Psoas muscle (tissue), 8 donors: ENCODE results near the gene LAMP2. TPM values are rescaled to one million over a fixed set of nuclear protein-coding genes. Genes with fewer than 3 reads are reported as not detected.

Experiments used
- ATAC-seq, 4 donors: fragments of 200-7000 bp; cut with Tn5 transposase; one replicate each; pipeline ENCODE4 v1.9.1; 2020; ENCODE audit warnings: moderate library complexity in 3 of 4, mild to moderate bottlenecking in 2 of 4
- DNase-seq, 2 donors: peaks; one replicate each; pipeline ENCODE4 v3.0.0-alpha.2; 2020
- H3K27ac ChIP-seq: fragments of 200-600 bp; one replicate; pipeline ENCODE4 v1.8.0; 2022
- H3K27me3 ChIP-seq, 3 donors: fragments of 200-600 bp in 1 of 3; one replicate each; pipeline versions ENCODE4 v1.6.1 to v1.8.0; 2013 to 2022; ENCODE audit warnings: low read length in 2 of 3, mild to moderate bottlenecking in 2 of 3, moderate library complexity in 1 of 3; ENCODE audit not compliant: insufficient read depth in 3 of 3
- H3K36me3 ChIP-seq, 2 donors: fragments of 200-600 bp in 1 of 2; one replicate each; pipeline versions ENCODE4 v1.6.1 to v1.8.0; 2013 to 2022; ENCODE audit warnings: low read depth in 1 of 2, mild to moderate bottlenecking in 1 of 2, moderate library complexity in 1 of 2; ENCODE audit not compliant: insufficient read depth in 1 of 2
- H3K4me1 ChIP-seq: fragments of 200-600 bp; one replicate; pipeline ENCODE4 v1.8.0; 2022
- H3K4me3 ChIP-seq: fragments of 200-600 bp; one replicate; pipeline ENCODE4 v1.8.0; 2022; ENCODE audit warnings: mild to moderate bottlenecking
- H3K9me3 ChIP-seq: fragments of 200-600 bp; one replicate; pipeline ENCODE4 v1.8.0; 2022
- WGBS, 3 donors: extraction: QIAGEN DNeasy Blood & Tissue Kit; methylation state at CpG; one replicate each; pipeline versions ENCODE4 v1.1.6 to v1.1.7; 2013; 5-methylcytosine and 5-hydroxymethylcytosine counted together
- intact Hi-C, 2 donors: fragments of 100-400 bp; cut with DNase I; formaldehyde crosslinking; loops; one replicate each; pipeline versions ENCODE4 v1.11.0 to v1.14.2; 2022
- polyA plus RNA-seq, 3 donors: library from polyadenylated mRNA; stranded (reverse); fragments of 200-250 nt; gene quantifications; one replicate each; pipeline ENCODE4 v1.2.3, GENCODE V29; 2013
- total RNA-seq, 4 donors: library from RNA; stranded (reverse); fragmentation: NEBNext Ultra II Directional in 2 of 4; extraction: Animal tissue kit (Norgen Biotek cat#: 25700) in 2 of 4; gene quantifications; one replicate each; pipeline versions ENCODE4 v1.2.1 to v1.2.4, GENCODE V29; 2021 to 2023
- TF ChIP-seq, protein P1 (sequence below): fragments of 200-600 bp; IDR thresholded peaks from one replicate; pipeline ENCODE4 v1.8.0; 2022; ENCODE audit warnings: antibody characterized with exemption
- donor health status: healthy with polysubstance abuse.
- donor health status: DM: no; HTN: no; CAD: no; lungs with moderate emphysema.
- donor health status: Bipolar disorder and iron deficiency.
- donor health status: healthy.
- donor health status: DM: yes; HTN: yes; CAD: no.
- donor health status: DM: no; HTN: no; CAD: no.
- donor health status: DM: no; HTN: no; CAD: no.
- donor health status: DM: yes; HTN: yes; CAD: no.

The LAMP2 gene
- total and polyA plus RNA-seq, 7 donors: 24.5 to 123 (median 89.1) TPM

DNA sequence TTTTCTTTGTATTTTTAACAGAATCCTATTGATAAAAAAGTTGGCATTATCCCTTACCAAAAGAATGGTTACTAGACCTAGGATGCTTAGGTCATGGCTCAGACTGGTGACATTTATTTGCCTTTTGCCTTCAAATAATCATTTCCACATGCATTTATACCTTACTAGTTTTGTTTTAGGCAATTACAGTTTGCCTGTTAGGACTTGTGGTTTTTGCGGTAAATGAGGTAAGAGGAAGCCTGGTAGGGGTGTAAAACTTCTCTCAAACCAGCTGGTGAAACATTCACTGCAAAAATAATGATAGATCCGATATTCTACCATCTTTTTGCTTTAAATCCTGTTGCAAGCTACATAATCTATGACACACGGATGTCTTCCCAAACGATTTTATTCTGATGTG lies 12.1 kb downstream of the LAMP2 start:
- H3K4me1 ChIP-seq: peaks cover 22% of the 10 kb centered on the region
- no peak for ATAC-seq
- intact Hi-C loops: loop anchor here in 1 of 2 donors (10.0 kb wide), 1 partner anchor 202 kb away; the partner anchor contains the start of gene ZBTB33
- H3K4me3 ChIP-seq: no peak overlapping the region
- 37 to 51% (median 45%) methylated on average over 4 of the region's 4 CpGs for WGBS, 3 donors
- peaks cover 0 to 14% of the 10 kb centered on the region in 2 donors for H3K36me3 ChIP-seq
- DNase-seq: no peak
- TF ChIP-seq, protein P1, sequence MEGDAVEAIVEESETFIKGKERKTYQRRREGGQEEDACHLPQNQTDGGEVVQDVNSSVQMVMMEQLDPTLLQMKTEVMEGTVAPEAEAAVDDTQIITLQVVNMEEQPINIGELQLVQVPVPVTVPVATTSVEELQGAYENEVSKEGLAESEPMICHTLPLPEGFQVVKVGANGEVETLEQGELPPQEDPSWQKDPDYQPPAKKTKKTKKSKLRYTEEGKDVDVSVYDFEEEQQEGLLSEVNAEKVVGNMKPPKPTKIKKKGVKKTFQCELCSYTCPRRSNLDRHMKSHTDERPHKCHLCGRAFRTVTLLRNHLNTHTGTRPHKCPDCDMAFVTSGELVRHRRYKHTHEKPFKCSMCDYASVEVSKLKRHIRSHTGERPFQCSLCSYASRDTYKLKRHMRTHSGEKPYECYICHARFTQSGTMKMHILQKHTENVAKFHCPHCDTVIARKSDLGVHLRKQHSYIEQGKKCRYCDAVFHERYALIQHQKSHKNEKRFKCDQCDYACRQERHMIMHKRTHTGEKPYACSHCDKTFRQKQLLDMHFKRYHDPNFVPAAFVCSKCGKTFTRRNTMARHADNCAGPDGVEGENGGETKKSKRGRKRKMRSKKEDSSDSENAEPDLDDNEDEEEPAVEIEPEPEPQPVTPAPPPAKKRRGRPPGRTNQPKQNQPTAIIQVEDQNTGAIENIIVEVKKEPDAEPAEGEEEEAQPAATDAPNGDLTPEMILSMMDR: no peak
- H3K9me3 ChIP-seq: no peaks in the 10 kb centered on the region
- no peaks in the 10 kb centered on the region for H3K27me3 ChIP-seq
- no peak overlapping the region for H3K27ac ChIP-seq

DNA sequence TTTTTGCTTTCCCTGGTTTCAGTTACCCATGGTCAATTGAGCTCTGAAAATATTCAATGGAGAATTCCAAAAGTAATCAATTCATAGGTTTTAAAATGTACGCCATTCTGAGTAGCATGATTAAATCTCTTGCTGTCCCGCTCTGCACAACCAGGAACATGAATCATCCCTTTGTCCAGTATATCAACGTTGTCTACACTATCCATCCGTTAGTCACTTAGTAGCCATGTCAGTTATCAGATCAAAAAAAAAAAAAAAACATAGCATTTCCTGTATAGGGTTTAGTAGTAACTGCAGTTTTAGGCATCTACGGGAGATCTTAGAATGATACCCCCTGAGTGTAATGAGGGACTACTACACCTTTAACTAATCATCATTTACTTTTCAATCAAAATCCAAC lies 15.1 kb downstream of the LAMP2 start:
- ATAC-seq: no peak
- DNase-seq: no peak
- Histone ChIP-seq H3K4me3 (no peak overlapping the region), H3K36me3 (peaks cover 0 to 14% of the 10 kb centered on the region in 2 donors), H3K4me1 (peaks cover 19% of the 10 kb centered on the region), H3K27ac (no peak overlapping the region), H3K27me3 (no peaks in the 10 kb centered on the region), H3K9me3 (no peaks in the 10 kb centered on the region)
- intact Hi-C loops: loop anchor here in 1 of 2 donors (5.0 to 10.0 kb wide), 3 partner anchors 87 to 199 kb away; partner anchors contain the start of gene ZBTB33
- TF ChIP-seq, protein P1: no peak
- WGBS, 3 donors: 73 to 90% (median 78%) methylated on average over 5 of the region's 5 CpGs

DNA sequence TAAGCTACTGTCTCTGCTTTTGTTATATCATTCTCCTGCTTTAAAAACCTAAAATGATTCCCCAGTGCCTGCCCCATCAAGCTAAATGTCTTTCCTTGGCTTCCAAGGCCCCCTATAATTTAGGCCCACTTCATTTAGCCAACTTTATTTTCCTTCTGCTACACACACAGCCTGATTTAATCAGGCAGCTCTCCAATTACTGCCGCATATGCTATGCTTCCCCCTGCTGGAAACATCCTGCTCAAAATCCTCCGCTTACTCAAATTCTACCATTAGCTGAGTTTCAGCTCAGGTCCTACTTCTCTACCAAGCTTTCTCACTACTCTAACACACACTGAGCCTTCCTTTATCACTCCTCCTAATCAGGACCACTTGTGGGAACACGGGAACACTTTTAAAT lies 17.0 kb downstream of the LAMP2 start:
- no peaks in the 10 kb centered on the region for H3K9me3 ChIP-seq
- H3K27me3 ChIP-seq: no peaks in the 10 kb centered on the region
- WGBS, 3 donors: 28 to 35% (median 31%) methylated on average over 3 of the region's 3 CpGs
- H3K27ac ChIP-seq: peak overlapping the region; percentile 56
- intact Hi-C loops: loop anchor here in 1 of 2 donors (5.0 to 10.0 kb wide), 3 partner anchors 85 to 197 kb away; partner anchors contain the start of gene ZBTB33
- H3K4me1 ChIP-seq: peaks cover 4% of the 10 kb centered on the region
- peaks cover 0 to 26% of the 10 kb centered on the region in 2 donors for H3K36me3 ChIP-seq
- TF ChIP-seq, protein P1: peak; percentile 39
- no peak for DNase-seq
- peak; percentile 44 to 71 (median 58) for ATAC-seq
- H3K4me3 ChIP-seq: no peak overlapping the region

DNA sequence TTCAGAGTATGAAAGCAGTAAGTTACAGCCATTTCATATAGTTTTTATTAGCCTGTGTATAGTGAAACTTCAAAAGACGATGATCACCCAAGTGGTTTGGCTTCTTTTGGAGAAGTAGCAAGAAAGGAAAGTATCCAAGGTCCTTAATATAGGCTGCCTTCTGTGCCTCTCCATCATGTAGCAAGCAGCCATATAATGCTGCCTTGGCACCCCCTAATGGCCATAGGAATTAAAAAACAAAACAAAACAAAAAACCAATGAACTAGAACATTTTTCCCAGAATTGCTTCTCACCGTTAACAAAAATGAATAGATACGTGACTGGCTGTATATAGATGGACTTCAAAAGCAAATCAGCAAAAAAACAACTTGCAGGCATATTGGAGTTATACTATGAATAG lies 18.9 kb downstream of the LAMP2 start:
- Histone ChIP-seq H3K27me3 (no peaks in the 10 kb centered on the region), H3K4me3 (no peak overlapping the region), H3K4me1 (no peaks in the 10 kb centered on the region), H3K27ac (no peak overlapping the region), H3K9me3 (no peaks in the 10 kb centered on the region), H3K36me3 (peaks cover 0 to 36% of the 10 kb centered on the region in 2 donors)
- ATAC-seq (peak in 3 of 4 donors; percentile 52 to 68 (median 66)), DNase-seq (no peak)
- TF ChIP-seq, protein P1: no peak
- 31 to 42% (median 40%) methylated on average over 3 of the region's 3 CpGs for WGBS, 3 donors
- intact Hi-C loops: loop anchor here in 1 of 2 donors (5.0 to 10.0 kb wide), 3 partner anchors 83 to 195 kb away; partner anchors contain the start of gene ZBTB33

DNA sequence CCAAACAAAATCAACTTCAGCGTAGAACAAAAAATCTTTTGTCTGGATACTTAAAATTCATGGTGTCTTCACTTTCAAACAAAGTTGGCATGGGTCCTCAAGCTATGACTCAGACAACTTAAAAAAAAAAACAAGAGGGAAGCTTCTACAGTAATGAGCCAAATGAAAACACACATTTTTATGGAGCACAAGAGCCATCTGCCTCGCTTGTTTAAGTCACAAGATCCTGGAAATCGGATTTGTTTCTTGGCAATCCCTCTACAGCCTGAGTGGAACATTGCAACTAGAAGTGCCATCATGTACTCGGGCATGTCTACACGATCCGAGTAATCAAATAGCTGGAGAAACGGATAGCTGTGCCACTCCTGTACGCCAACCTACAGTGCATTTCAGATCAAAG lies 22.6 kb downstream of the LAMP2 start:
- no peaks in the 10 kb centered on the region for H3K9me3 ChIP-seq
- no peak overlapping the region for H3K4me3 ChIP-seq
- H3K36me3 ChIP-seq: peaks cover 0 to 55% of the 10 kb centered on the region in 2 donors
- TF ChIP-seq, protein P1: no peak
- H3K27me3 ChIP-seq: no peaks in the 10 kb centered on the region
- peak overlapping the region; percentile 46 for H3K27ac ChIP-seq
- 27 to 31% (median 30%) methylated on average over 8 of the region's 8 CpGs for WGBS, 3 donors
- no peak for DNase-seq
- H3K4me1 ChIP-seq: no peaks in the 10 kb centered on the region
- intact Hi-C loops: loop anchor here in 1 of 2 donors (5.0 kb wide), 1 partner anchor 79 kb away; no protein-coding TSS in a partner anchor
- peak; percentile 56 to 86 (median 65) for ATAC-seq
